Stimulated activated memory B cell treated with anti-CD40 and anti-IgM and Interleukin-4, amounts not matched to agents 10 μg/mL and 1 μg/mL and 100 μg/mL, for 72 hours (primary cell): ENCODE results near the gene CDHR1.
A peak's percentile ranks its signal among the peaks of the same experiment; 100 is the strongest.
"Not testable (repeated sequence)": the region's sequence is repeated elsewhere in the genome, so short reads cannot be mapped to it uniquely, and the experiment has no call there.

Experiments
- ATAC-seq: fragments of 150-1000 bp; cut with Tn5 transposase; 2 replicates; pipeline ENCODE4 v1.10.0; 2021
- H3K27ac Mint-ChIP-seq: one replicate; pipeline ENCODE4 v1.8.0; 2022; ENCODE audit warnings: mild to moderate bottlenecking, mixed read lengths
- H3K27me3 Mint-ChIP-seq: one replicate; pipeline ENCODE4 v1.8.0; 2022; ENCODE audit warnings: mixed read lengths
- H3K36me3 Mint-ChIP-seq: one replicate; pipeline ENCODE4 v1.8.0; 2022; ENCODE audit warnings: mixed read lengths
- H3K4me1 Mint-ChIP-seq: one replicate; pipeline ENCODE4 v1.8.0; 2022; ENCODE audit warnings: mixed read lengths
- H3K4me3 Mint-ChIP-seq: one replicate; pipeline ENCODE4 v1.8.0; 2022; ENCODE audit warnings: mild to moderate bottlenecking, moderate library complexity, mixed read lengths
- H3K9me3 Mint-ChIP-seq: one replicate; pipeline ENCODE4 v1.8.0; 2022; ENCODE audit warnings: mixed read lengths

CDHR1 gene

GRCh38 chr10:84194424-84195043 is at the start of gene CDHR1:
Gene CDHR1 (plus strand): TSS chr10:84194537. CDS start chr10:84194761, 224 bp downstream.
- H3K27me3 Mint-ChIP-seq = peaks cover 54% of the 10 kb centered on the region
- peak; percentile 73 for ATAC-seq
- no peaks in the 10 kb centered on the region for H3K36me3 Mint-ChIP-seq
- no peaks in the 10 kb centered on the region for H3K9me3 Mint-ChIP-seq
- peak within 1 kb of the TSS; percentile 62 for H3K4me3 Mint-ChIP-seq
- no peak within 1 kb of the TSS for H3K27ac Mint-ChIP-seq
- no peaks in the 10 kb centered on the region for H3K4me1 Mint-ChIP-seq

- H3K27ac Mint-ChIP-seq = no peak overlapping the region
- peaks cover 6% of the 10 kb centered on the region for H3K4me1 Mint-ChIP-seq
Measured at GRCh38 chr10:84147347-84147746, 47.0 kb upstream of the CDHR1 start.

GRCh38 chr10:84148006-84148597 is 46.2 kb upstream of the CDHR1 start:
- H3K4me3 Mint-ChIP-seq, H3K27ac Mint-ChIP-seq, ATAC-seq, H3K27me3 Mint-ChIP-seq, H3K9me3 Mint-ChIP-seq, H3K4me1 Mint-ChIP-seq: not testable (repeated sequence)
- H3K36me3 Mint-ChIP-seq = peaks cover 49% of the 10 kb centered on the region

More at GRCh38 chr10:84147347-84147746, 47.0 kb upstream of the CDHR1 start:
- Mint-ChIP-seq H3K4me3 (no peak overlapping the region), H3K36me3 (peaks cover 43% of the 10 kb centered on the region), H3K27me3 (no peaks in the 10 kb centered on the region), H3K9me3 (no peaks in the 10 kb centered on the region)
- no peak for ATAC-seq

GRCh38 chr10:84149854-84150253 is 44.5 kb upstream of the CDHR1 start:
- Mint-ChIP-seq H3K36me3 (peaks cover 52% of the 10 kb centered on the region), H3K4me1 (no peaks in the 10 kb centered on the region), H3K27ac (no peak overlapping the region), H3K4me3 (no peak overlapping the region), H3K27me3 (no peaks in the 10 kb centered on the region), H3K9me3 (no peaks in the 10 kb centered on the region)
- no peak for ATAC-seq

GRCh38 chr10:84152769-84153168 is 41.6 kb upstream of the CDHR1 start:
- Mint-ChIP-seq H3K9me3 (no peaks in the 10 kb centered on the region), H3K4me1 (peaks cover 11% of the 10 kb centered on the region), H3K4me3 (no peak overlapping the region), H3K36me3 (peaks cover 42% of the 10 kb centered on the region), H3K27me3 (no peaks in the 10 kb centered on the region), H3K27ac (peak overlapping the region; percentile 24)
- ATAC-seq = no peak

DNA sequence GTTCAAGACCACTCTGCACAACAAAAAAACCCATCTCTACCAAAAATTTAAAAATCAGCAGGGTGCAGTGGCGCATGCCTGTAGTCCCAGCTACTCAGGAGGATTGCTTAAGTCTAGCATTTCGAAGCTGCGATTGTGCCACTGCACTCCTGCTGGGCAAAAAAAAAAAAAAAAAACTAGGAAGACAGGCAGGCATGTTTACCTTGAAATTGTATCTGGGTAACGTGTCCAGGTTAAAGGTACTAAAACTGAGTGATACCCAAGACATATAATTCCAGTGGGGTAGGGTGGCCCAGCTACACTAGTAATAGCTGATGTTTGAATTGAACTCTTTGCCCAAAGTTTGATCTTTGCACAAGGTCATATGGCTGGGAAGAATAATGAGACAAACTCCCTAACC is 38.8 kb upstream of the CDHR1 start:
- Mint-ChIP-seq H3K27me3 (no peaks in the 10 kb centered on the region), H3K36me3 (peaks cover 42% of the 10 kb centered on the region), H3K4me3 (no peak overlapping the region), H3K9me3 (no peaks in the 10 kb centered on the region), H3K27ac (no peak overlapping the region), H3K4me1 (peaks cover 29% of the 10 kb centered on the region)
- no peak for ATAC-seq

GRCh38 chr10:84156009-84156408 is 38.3 kb upstream of the CDHR1 start:
- no peak overlapping the region for H3K27ac Mint-ChIP-seq
- peaks cover 29% of the 10 kb centered on the region for H3K4me1 Mint-ChIP-seq

DNA sequence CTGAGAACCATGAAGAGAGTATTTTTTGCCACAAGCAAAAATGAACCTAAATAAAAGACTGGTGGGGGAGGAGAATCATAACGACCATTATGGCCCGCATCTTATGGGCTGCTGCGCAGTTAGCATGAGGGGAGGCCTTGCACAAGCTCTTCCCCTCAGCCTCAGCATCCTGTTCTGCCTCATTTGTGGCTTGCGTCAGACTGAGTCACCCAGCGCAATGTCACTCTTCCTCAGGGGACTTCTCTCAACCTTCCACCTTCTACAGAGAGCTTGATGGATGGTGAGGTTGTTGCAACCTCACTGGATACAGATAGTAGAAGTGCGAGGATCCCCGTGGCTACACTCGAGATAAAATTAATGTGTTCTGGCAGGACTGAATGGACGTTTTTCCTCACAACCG is 37.6 kb upstream of the CDHR1 start:
- no peak overlapping the region for H3K4me3 Mint-ChIP-seq

More at GRCh38 chr10:84156009-84156408, 38.3 kb upstream of the CDHR1 start:
- no peaks in the 10 kb centered on the region for H3K27me3 Mint-ChIP-seq
- H3K4me3 Mint-ChIP-seq = no peak overlapping the region
- ATAC-seq = no peak
- H3K36me3 Mint-ChIP-seq = peaks cover 38% of the 10 kb centered on the region
- H3K9me3 Mint-ChIP-seq = no peaks in the 10 kb centered on the region

GRCh38 chr10:84158061-84158460 is 36.3 kb upstream of the CDHR1 start:
- ATAC-seq = no peak
- Mint-ChIP-seq H3K9me3 (no peaks in the 10 kb centered on the region), H3K36me3 (peaks cover 30% of the 10 kb centered on the region), H3K27me3 (peaks cover 3% of the 10 kb centered on the region), H3K27ac (peak overlapping the region; percentile 35), H3K4me3 (no peak overlapping the region), H3K4me1 (peaks cover 29% of the 10 kb centered on the region)

More for the DNA sequence above, 37.6 kb upstream of the CDHR1 start:
- Mint-ChIP-seq H3K27ac (no peak overlapping the region), H3K27me3 (no peaks in the 10 kb centered on the region), H3K36me3 (peaks cover 36% of the 10 kb centered on the region), H3K4me1 (peaks cover 29% of the 10 kb centered on the region), H3K9me3 (no peaks in the 10 kb centered on the region)
- ATAC-seq = peak; percentile 85

DNA sequence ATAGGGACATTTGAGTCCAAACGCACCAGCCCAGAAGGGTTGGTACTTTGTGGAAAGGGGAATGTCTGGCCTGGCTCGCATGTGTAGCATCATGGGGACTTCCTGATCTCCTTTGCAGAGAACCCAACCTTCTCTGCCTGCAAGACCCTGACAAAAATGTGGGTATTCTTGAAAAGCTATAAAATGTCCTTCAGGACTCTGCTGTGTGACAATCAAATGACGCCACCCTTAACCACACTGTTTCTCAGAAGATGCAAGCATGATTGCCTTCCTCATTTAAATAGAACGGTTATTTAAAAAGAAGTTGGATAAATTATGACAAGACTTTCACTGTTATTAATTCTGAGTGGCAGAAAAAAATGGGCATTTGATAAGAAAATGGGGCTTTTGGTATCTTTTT is 35.8 kb upstream of the CDHR1 start:
- Mint-ChIP-seq H3K4me3 (no peak overlapping the region), H3K27me3 (peaks cover 8% of the 10 kb centered on the region), H3K27ac (peak overlapping the region; percentile 35), H3K4me1 (peaks cover 29% of the 10 kb centered on the region), H3K9me3 (no peaks in the 10 kb centered on the region), H3K36me3 (peaks cover 25% of the 10 kb centered on the region)
- ATAC-seq = peak; percentile 64

GRCh38 chr10:84159076-84159685 is 35.2 kb upstream of the CDHR1 start:
- H3K27me3 Mint-ChIP-seq = peaks cover 9% of the 10 kb centered on the region
- no peak overlapping the region for H3K4me3 Mint-ChIP-seq
- peaks cover 19% of the 10 kb centered on the region for H3K36me3 Mint-ChIP-seq
- peak overlapping the region; percentile 35 for H3K27ac Mint-ChIP-seq
- H3K4me1 Mint-ChIP-seq = peaks cover 29% of the 10 kb centered on the region
- H3K9me3 Mint-ChIP-seq = no peaks in the 10 kb centered on the region
- no peak for ATAC-seq

DNA sequence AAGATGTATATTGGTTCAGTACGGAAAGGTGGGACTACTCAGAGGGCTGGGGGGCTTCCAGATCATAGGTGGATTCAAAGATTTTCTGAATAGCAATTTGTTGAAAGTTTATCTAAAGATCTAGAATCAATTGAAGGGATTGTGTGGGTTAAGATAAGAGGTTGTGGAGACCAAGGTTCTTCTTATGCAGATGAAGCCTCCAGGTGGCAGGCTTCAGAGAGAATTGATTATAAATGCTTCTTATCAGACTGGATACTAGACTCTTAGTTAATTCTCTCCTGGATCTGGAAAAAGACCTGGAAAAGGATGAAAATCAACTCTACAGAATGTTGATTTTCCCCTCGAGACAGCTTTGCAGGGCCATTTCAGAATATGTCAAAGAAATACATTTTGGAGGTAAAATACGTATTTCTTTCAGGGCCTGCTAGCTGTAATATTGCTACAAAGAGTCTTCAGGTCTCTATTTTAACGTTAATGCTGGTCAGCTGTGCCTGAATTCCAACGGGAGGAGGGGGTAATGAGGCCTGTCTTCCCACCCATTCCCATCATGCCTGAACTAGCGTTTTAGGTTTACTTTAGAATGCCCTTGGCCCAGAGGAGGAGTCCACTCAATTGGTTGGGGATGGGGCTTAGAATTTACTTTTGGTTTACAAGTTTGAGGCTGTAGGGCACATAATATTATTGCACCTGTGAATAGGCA is 33.5 kb upstream of the CDHR1 start:
- H3K4me3 Mint-ChIP-seq = no peak overlapping the region
- no peaks in the 10 kb centered on the region for H3K9me3 Mint-ChIP-seq
- no peak overlapping the region for H3K27ac Mint-ChIP-seq
- peaks cover 3% of the 10 kb centered on the region for H3K36me3 Mint-ChIP-seq
- H3K4me1 Mint-ChIP-seq = peaks cover 36% of the 10 kb centered on the region
- ATAC-seq = no peak
- peaks cover 9% of the 10 kb centered on the region for H3K27me3 Mint-ChIP-seq

DNA sequence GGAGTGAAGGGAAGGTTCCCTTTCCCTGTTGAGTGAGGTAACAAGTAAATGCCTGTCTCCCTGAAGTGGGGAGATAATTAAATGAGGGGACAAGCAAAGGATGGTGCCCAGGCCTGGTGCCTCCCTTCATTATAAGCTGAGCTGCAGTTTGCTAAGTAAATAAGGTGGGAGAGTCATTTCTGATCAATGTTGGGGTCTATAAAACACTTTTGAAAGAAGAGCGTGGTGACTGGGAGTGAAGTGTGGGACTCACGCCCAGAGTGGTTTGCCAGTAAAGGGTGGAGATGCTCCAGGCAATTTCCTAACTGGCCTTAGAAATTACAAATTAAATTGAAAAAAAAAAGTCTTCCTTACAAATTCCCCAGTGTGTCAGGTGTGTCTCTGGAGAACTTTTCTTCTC is 30.3 kb upstream of the CDHR1 start:
- Mint-ChIP-seq H3K27me3 (peaks cover 19% of the 10 kb centered on the region), H3K9me3 (peaks cover 4% of the 10 kb centered on the region), H3K4me3 (no peak overlapping the region), H3K4me1 (peaks cover 25% of the 10 kb centered on the region), H3K27ac (no peak overlapping the region), H3K36me3 (peaks cover 18% of the 10 kb centered on the region)
- ATAC-seq = no peak

DNA sequence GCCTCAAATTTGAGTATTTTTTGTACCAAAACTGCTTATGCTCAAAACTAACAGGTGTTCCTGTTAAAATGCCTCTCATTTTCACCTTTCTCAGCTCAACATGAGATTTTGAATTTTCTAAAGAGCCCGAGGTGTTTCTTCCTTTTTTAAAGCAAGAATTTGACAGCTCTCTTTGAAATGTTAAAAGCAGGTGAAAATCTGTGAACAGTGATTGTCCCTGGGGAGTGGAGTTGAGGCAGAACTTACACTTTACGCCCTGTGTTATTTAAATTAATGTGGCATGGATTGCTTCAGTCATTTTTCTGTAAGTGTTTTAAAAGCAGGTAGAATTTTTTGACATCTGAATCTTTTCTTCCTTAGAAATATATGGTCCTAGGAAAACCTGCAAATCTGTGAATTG is 29.9 kb upstream of the CDHR1 start:
- Mint-ChIP-seq H3K36me3 (peaks cover 18% of the 10 kb centered on the region), H3K4me1 (peaks cover 21% of the 10 kb centered on the region), H3K27me3 (peaks cover 19% of the 10 kb centered on the region), H3K9me3 (peaks cover 4% of the 10 kb centered on the region), H3K4me3 (no peak overlapping the region), H3K27ac (no peak overlapping the region)
- ATAC-seq = no peak

GRCh38 chr10:84166620-84167288 is 27.6 kb upstream of the CDHR1 start:
- Mint-ChIP-seq H3K4me3 (peak overlapping the region; percentile 58), H3K27me3 (peaks cover 19% of the 10 kb centered on the region), H3K36me3 (peaks cover 23% of the 10 kb centered on the region), H3K27ac (peak overlapping the region; percentile 81), H3K4me1 (peaks cover 28% of the 10 kb centered on the region), H3K9me3 (peaks cover 4% of the 10 kb centered on the region)
- peak; percentile 68 for ATAC-seq
